Activated CD8-positive, alpha-beta memory T cell treated with anti-CD3 and anti-CD28 coated beads, Interleukin-2, amount 50 U/mL, for 24 hours (primary cell): ENCODE data around the gene ARAP1.

Experiments
- DNase-seq: peaks from one replicate; pipeline ENCODE4 v3.0.0-alpha.2; 2020; ENCODE audit errors: extremely low read depth

The ARAP1 gene

DNA sequence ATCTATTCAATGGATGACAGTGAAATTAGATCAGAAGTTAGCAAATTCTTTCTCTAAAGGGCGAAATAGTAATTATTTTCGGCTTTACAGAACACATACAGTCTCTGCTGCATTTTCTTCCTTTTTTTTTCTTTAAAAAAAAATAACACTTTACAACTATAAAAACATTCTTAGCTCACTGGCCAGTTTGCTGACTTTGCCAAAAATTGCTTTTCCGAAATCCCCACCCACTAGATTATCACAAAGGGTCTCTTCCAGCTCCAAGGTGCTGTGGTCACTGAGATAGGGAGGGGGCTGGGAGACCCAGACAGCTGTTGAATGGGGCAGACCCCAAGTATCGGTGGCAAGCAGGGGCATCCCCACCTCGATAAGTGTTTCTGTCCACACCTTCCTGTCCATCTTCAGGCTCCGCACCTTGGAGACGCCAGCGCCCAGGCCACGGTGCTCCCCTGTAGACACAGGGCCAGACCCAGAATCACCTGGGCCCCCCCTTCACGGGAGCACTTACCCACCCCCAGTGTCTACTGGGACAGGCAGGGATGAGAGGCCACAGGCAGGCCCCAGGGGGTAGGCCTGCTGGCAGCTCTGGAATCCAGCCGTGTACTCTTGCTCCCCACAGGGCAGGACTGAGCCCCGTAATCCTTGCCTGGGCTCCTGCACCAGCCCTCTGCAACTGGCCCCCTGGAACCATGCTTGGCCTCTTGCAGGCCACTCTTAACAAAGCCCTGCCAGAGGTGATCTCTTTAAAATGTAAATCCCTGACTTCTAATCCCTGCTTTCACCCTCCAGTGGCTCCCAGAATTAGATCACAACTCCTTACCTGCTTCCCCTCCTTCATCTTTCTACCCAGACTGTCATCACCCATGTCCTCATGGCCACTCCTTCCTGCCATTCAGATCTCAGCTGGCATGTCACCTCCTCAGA is 46.5 kb downstream of the ARAP1 start:
- no peak for DNase-seq

- DNase-seq, result no peak
These were observed 47.4 kb downstream of the ARAP1 start for GRCh38 chr11:72704783-72705265.

DNA sequence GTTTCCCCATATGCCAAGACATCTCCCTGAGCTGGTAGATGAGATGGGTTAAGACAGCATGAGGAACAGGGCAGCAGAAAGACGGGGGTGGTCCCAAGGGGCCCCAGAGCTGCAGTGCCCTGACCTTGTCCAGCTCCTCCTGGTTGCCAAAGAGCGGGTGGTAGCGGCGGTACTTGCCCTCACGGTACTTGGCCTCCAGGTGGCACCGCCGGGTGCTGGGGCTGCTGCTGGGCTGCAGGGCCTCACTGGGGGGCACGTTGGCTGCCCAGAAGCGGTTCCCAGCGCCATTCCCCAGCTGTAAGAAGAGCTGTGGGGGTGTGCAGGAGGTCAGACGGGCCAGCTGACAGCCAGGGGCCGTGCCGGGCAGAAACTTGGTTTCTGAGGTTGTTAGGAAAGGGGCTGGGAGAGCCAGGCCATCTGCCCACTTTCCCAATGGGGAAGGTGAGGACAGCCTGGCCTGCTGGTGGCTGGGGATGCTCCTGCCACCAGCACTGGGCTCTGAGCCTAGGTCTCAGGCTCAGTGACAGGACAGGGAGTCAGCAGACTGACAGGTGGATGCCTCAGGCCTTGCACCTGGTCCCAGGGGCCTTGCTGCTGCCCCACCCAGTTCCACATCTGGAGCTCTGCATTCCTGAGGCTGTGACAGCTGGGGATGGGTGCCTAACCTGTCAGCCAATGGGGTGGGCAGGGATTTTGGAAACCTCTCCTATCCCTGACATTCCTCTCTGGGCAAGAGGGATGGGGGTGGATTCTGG is 48.0 kb downstream of the ARAP1 start:
- no peak for DNase-seq

GRCh38 chr11:72703267-72704008 is 48.8 kb downstream of the ARAP1 start:
- DNase-seq, result no peak

DNA sequence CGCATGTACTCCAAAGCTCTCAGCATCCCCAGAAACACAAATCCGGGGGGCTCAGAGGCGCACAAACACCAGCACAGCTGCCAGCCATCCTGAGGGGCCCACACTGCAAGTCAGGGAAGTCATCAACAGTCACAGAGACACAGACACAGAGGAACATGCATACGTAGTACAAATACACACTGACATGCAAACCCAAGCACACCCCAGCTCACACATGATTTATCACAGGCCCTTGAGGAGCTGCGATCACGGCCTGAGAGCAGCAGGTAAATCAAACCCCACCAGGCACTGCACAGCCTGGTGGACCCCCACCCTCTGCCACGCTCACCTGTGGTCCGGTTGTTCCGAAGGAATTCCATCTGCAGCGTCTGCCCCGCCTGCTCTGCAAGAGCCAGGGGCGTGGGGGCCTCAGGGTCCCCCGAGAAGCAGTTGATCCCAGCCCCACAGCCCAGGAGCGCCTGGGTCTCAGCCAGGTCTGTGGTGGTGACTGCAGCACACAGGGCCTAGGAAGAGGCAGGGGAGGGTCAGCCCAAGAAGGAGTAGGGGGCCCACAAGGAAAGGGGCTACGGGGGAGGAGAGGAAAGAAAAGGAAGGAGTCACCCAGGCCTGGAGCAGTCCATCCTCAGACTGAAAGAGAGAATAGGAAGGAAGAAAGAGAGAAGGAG is 49.5 kb downstream of the ARAP1 start:
- DNase-seq, result no peak

GRCh38 chr11:72702096-72702495 is 50.1 kb downstream of the ARAP1 start:
- DNase-seq, result no peak

- no peak for DNase-seq
These were observed 50.7 kb downstream of the ARAP1 start for GRCh38 chr11:72701466-72701865.

DNA sequence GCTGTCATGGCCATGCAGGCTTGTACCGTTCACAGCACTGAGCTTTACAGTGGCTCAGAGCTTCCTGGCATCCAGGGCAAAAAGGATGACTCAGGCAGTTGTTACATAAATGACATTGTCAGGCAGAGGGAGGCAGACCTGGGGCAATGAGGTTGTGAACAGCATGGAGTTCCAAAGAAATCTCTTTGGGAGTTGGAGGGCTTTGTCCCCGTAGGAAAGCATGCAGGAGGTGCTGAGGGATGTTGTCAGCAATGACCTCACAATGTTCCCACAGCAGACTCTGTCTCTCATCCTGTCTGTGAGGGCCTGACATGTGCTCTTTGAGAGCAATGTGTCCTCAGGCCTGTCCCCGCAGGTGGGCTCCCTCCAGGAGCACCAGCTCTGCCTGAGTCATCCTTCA is 52.1 kb downstream of the ARAP1 start:
- no peak for DNase-seq

- no peak for DNase-seq
These were observed 54.4 kb downstream of the ARAP1 start for GRCh38 chr11:72697814-72698213.

GRCh38 chr11:72696866-72697700 is 55.1 kb downstream of the ARAP1 start:
- no peak for DNase-seq

DNA sequence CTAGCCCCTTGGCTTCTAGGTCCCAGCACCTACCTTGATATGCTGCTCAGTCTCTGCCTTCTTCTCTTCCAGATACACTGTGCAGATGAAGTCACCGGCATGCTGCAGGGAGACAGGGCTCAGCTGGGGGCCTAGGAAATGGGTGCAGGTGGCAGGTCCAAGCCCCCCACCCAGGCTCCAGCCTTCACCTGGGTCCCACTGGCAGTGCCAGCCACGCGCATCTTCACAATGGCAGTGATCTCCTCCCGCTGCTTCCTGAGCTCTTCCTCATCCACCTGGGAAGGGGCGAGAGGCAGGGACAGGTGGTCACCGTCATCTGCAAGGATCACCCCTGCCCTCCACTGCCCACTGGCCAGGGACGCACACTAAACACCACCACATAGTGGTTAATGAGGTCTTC is 56.9 kb downstream of the ARAP1 start:
- DNase-seq, result no peak

DNA sequence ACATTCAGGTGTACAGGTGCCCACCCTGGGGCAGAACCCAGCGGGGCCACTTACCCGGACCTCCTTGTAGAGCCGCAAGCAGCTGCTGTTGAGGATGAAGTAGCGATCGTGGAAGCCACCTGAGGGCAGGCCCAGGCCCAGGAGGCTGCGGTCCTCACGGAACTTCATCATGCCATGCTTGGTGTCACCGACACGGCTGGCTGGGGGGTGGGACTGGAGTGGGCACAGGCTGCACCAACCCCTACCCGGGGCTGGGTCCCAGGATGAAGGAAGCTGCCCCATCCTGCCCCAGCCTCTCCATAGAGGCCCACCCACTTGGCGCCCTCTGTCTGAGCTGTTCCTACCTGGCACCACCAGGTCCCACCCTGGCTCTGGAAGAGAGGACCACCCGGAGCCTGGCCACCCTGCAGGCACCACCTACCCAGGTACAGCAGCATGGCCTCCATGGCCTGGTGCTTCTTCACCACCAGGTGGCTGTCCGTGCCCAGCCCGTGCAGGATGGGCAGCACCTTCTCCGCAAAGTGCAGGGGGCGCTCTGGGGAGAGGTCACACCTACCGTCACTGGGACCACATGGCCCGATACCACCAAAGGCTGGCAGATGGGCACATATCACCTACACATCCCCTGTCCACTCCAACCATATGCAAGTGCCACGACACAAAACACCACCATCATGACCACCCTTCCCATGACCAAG is 58.8 kb downstream of the ARAP1 start:
- DNase-seq, result no peak

DNA sequence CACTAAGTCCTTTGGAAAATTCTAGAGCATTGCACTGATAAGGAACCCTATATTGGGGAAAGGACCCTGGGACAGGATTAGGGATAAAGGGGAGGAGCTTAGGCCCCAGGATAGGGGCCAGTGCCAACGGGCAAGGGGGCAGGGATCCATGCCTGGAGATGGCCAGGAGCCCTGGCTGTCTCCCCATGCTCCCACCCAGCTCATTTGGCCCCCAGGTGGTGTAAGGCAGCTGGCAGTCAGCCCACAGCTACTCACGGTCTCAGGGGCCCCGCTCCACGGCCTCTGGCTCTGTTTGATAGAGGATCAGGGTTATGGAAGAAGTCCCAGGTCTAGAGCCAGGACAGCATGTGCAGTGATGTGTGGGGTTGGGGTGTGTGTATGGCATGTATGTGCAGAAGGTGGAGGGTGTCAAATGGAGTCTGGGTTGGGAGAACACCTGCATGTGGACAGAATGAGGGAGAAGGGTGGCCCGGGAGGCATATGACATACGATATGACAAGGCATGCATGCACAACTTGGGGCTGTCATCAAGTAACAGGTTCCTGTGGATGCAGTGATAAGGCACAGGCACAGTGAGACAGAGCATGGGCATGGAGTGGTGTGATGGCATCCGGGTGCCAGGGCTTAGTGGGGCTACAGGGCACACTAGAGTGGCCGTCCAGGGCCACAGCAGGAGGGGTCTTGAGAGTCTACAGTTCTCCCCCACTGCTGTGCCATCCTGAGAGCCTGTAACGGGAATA is 59.5 kb downstream of the ARAP1 start:
- no peak for DNase-seq

GRCh38 chr11:72690166-72690565 is 62.0 kb downstream of the ARAP1 start:
- no peak for DNase-seq

- no peak for DNase-seq
These were observed 63.3 kb downstream of the ARAP1 start for GRCh38 chr11:72688929-72689328.

DNA sequence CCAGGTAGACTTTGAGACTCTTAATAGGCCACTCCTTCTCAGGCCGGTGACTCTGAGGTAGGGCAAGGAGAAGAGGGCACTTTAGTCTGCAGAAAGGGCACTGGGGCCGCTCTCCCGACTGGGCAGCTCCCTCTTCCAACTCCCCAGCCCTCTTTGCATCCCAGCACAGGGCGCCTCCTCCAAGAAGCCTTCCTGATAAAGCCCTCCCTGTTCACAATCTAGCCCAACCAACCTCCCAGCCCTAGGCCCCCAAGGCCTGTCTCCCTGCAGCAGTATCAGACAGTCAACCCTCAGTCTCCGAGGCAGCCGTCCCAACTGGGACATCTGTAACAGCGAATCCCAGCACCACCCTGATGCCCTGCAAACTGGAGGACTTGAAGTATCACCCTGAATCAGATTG is 63.7 kb downstream of the ARAP1 start:
- no peak for DNase-seq

DNA sequence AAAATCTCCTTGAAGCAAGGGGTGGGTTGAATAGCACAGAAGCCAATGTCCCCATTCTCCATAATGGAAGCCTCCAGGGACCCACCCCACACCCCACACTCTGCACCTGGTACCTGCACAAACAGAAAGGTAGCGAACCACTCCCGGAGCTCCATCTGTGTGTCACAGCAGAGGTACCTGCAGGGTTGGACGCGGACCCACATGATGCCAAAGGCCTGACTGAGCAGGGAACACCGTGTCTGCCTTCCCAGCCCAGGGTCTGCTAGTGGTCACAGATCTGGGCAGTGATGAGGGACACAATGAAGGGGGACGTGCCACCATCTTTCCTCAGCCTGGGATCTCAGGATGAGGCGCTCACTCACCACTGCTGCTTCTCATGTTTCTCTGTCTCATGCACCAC is 64.9 kb downstream of the ARAP1 start:
- no peak for DNase-seq

GRCh38 chr11:72686639-72687220 is 65.5 kb downstream of the ARAP1 start:
- no peak for DNase-seq
